GM12878 (cell line): ENCODE results near the gene COPZ1. TPM values are rescaled to one million over a fixed set of nuclear protein-coding genes. Genes with fewer than 3 reads are reported as not detected.

Experiments used
- ATAC-seq: fragments of 200-7000 bp; cut with Tn5 transposase; 3 replicates; pipeline ENCODE4 v1.9.1; 2020; ENCODE audit warnings: mild to moderate bottlenecking, moderate library complexity
- BruUV-seq: library from RNA; stranded (reverse); fragments of 400-500 nt; replicated peaks from 2 replicates; lab custom pipeline; 2021; lab: Mats Ljungman, UMichigan
- CTCF ChIA-PET: fragments of 300-600 bp; sonication (Branson Sonifier 250); formaldehyde crosslinking; extraction: SDS; loops from one replicate; lab custom pipeline; 2021; ENCODE audit warnings: inconsistent platforms; lab: Yijun Ruan, JAX
- POLR2A ChIA-PET: fragments of 350-600 bp; formaldehyde crosslinking; extraction: SDS; loops from one replicate; lab custom pipeline; 2021; ENCODE audit warnings: inconsistent platforms; lab: Charles Lee
- RAD21 ChIA-PET: fragments of 300-600 bp; sonication (Branson Sonifier 250); formaldehyde crosslinking; loops from one replicate; lab custom pipeline; 2023; ENCODE audit warnings: antibody characterized with exemption; ENCODE audit not compliant: unreplicated experiment; lab: Charles Lee
- SMC1A ChIA-PET: fragments of 300-600 bp; sonication (Branson Sonifier 250); formaldehyde crosslinking; loops from one replicate; lab custom pipeline; 2023; ENCODE audit not compliant: unreplicated experiment, uncharacterized antibody; lab: Charles Lee
- DNase-seq: peaks from one replicate; pipeline ENCODE4 v3.0.0-alpha.2; 2011; ENCODE audit warnings: low read depth, low spot score
- FAIRE-seq: peaks from 3 replicates; lab custom pipeline; 2011; peaks lifted over from hg19 to GRCh38; lab: Jason Lieb, UNC
- H2AFZ ChIP-seq: 2 replicates; pipeline ENCODE4 v1.6.0; 2011; ENCODE audit warnings: low read depth, low read length, control low read depth; ENCODE audit not compliant: control insufficient read depth
- H3K27ac ChIP-seq: 2 replicates; pipeline ENCODE4 v1.5.1; 2011; ENCODE audit warnings: control low read depth; ENCODE audit not compliant: control insufficient read depth, insufficient read depth
- H3K27me3 ChIP-seq, 2 experiments: replicated peaks in 1 of 2; 2 replicates each; pipeline versions ENCODE4 v1.6.0 to v1.6.1; 2011; ENCODE audit warnings: low read length in 1 of 2; ENCODE audit not compliant: control insufficient read depth in 2 of 2, insufficient read depth in 2 of 2
- H3K36me3 ChIP-seq, 2 experiments: 2 replicates each; pipeline ENCODE4 v1.5.1; 2011; ENCODE audit warnings: low read length in 1 of 2; ENCODE audit not compliant: control insufficient read depth in 2 of 2, insufficient read depth in 2 of 2
- H3K4me1 ChIP-seq: 2 replicates; pipeline ENCODE4 v1.6.1; 2011; ENCODE audit warnings: mild to moderate bottlenecking, low read length, moderate library complexity, mixed read lengths; ENCODE audit not compliant: control insufficient read depth, insufficient read depth
- H3K4me2 ChIP-seq: 2 replicates; pipeline ENCODE4 v1.6.0; 2011; ENCODE audit warnings: control low read depth; ENCODE audit not compliant: control insufficient read depth, insufficient read depth
- H3K4me3 ChIP-seq: fragments of 200-600 bp; sonication (generic); 2 replicates; pipeline ENCODE4 v1.5.1; 2016
- H3K79me2 ChIP-seq: 2 replicates; pipeline ENCODE4 v1.6.0; 2011; ENCODE audit warnings: low read length; ENCODE audit not compliant: control insufficient read depth, insufficient read depth
- H3K9ac ChIP-seq: 2 replicates; pipeline ENCODE4 v1.8.0; 2011; ENCODE audit warnings: low read length, control low read depth, mixed read lengths; ENCODE audit not compliant: control insufficient read depth, insufficient read depth
- H3K9me3 ChIP-seq: replicated peaks from 3 replicates; pipeline ENCODE4 v1.5.1; 2011; ENCODE audit warnings: mild to moderate bottlenecking, low read length; ENCODE audit not compliant: control insufficient read depth, insufficient read depth
- H4K20me1 ChIP-seq: 2 replicates; pipeline ENCODE4 v1.6.0; 2011; ENCODE audit not compliant: control insufficient read depth, insufficient read depth
- CHD4 ChIP-seq: fragments of 200-600 bp; sonication (generic); IDR thresholded peaks from 2 replicates; pipeline ENCODE4 v1.6.1; 2016; ENCODE audit warnings: mild to moderate bottlenecking
- E4F1 ChIP-seq: fragments of 450-650 bp; IDR thresholded peaks from 2 replicates; pipeline ENCODE4 v1.6.1; 2018; ENCODE audit warnings: borderline replicate concordance, mild to moderate bottlenecking; ENCODE audit not compliant: partially characterized antibody
- ESRRA ChIP-seq: IDR thresholded peaks from 2 replicates; pipeline ENCODE4 v1.6.1; 2012; ENCODE audit warnings: mild to moderate bottlenecking, low read length, improper control_type of control experiment
- FOXM1 ChIP-seq: IDR thresholded peaks from 2 replicates; pipeline ENCODE4 v1.6.1; 2012; ENCODE audit warnings: low read depth, mild to moderate bottlenecking, inconsistent platforms, low read length, moderate library complexity
- KDM1A ChIP-seq: fragments of 200-600 bp; sonication (generic); IDR thresholded peaks from 2 replicates; pipeline ENCODE4 v1.6.1; 2016; ENCODE audit warnings: borderline replicate concordance
- NR2C1 ChIP-seq: fragments of 450-650 bp; IDR thresholded peaks from 2 replicates; pipeline ENCODE4 v1.6.1; 2017; ENCODE audit warnings: antibody characterized with exemption, mild to moderate bottlenecking, moderate library complexity
- SIN3A ChIP-seq: IDR thresholded peaks from 2 replicates; pipeline ENCODE4 v1.6.1; 2012; ENCODE audit warnings: low read depth, low read length, improper control_type of control experiment
- SP1 ChIP-seq: IDR thresholded peaks from one replicate; pipeline ENCODE4 v1.6.1; 2011; ENCODE audit warnings: low read depth, low read length
- SUPT20H ChIP-seq: IDR thresholded peaks from 2 replicates; pipeline ENCODE4 v1.6.1; 2011; ENCODE audit warnings: low read depth, mild to moderate bottlenecking, low read length, moderate library complexity, borderline replicate concordance; ENCODE audit not compliant: control insufficient read depth
- WGBS: methylation state at CpG from one replicate; pipeline ENCODE4 v1.1.6; 2016; ENCODE audit warnings: low lambda C conversion rate; ENCODE audit not compliant: insufficient replicate concordance, insufficient coverage; ENCODE audit errors: missing lambda C conversion rate; 5-methylcytosine and 5-hydroxymethylcytosine counted together
- in situ Hi-C: fragments of 300-500 bp; cut with MboI; formaldehyde crosslinking; loops from 9 replicates; pipeline ENCODE4 v1.14.3; 2018; ENCODE audit warnings: mixed read lengths
- intact Hi-C: fragments of 100-400 bp; cut with micrococcal nuclease; formaldehyde crosslinking; loops from one replicate; pipeline ENCODE4 v1.14.2; 2022; ENCODE audit not compliant: unreplicated experiment
- polyA plus RNA-seq, 11 experiments: library from polyadenylated mRNA; depleted of rRNA in 4 of 11; unstranded in 6 of 11; stranded (reverse) in 5 of 11; fragments of >200 nt; fragmentation: Nextera tagmentation in 4 of 11; fragmentation: Illumina TruSeq in 1 of 11; extraction: Ambion mirVana in 4 of 11; extraction: Trizol in 1 of 11; gene quantifications; 1 replicate in 1 of 11; 2 replicates in 10 of 11; pipeline versions ENCODE4 v1.2.1 to v1.2.3, GENCODE V29; 2011 to 2016; ENCODE audit warnings: inconsistent platforms in 2 of 11, missing spikeins in 2 of 11, low read depth in 1 of 11
- total RNA-seq, 4 experiments: library from RNA; depleted of rRNA in 3 of 4; stranded (reverse); fragments of >200 nt in 3 of 4; fragmentation: Illumina TruSeq in 1 of 4; extraction: Trizol in 1 of 4; gene quantifications; 2 replicates each; pipeline versions ENCODE4 v1.2.1 to v1.2.3, GENCODE V29; 2013 to 2021

Gene COPZ1
- total and polyA plus RNA-seq, 10 of the 15 experiments (the other 5 are each of a cell fraction or from before 2014, with no cell fraction given) = 112 to 378 (median 184) TPM

GRCh38 chr12:54304187-54304810 is 20.6 kb upstream of the COPZ1 start (continued):
- TF ChIP-seq E4F1 (no peak), KDM1A (no peak), FOXM1 (no peak)

- DNase-seq (no peak), FAIRE-seq (no peak), ATAC-seq (no peak)
- SMC1A ChIA-PET = interaction anchor here (1.0 to 1.3 kb wide), 4 partner anchors 11 to 274 kb away, joined by 3 to 5 read pairs (median 4); partner anchors contain the start of gene HOXC5
- Histone ChIP-seq H2AFZ (no peak overlapping the region), H3K79me2 (no peaks in the 10 kb centered on the region), H3K9me3 (no peaks in the 10 kb centered on the region), H3K4me1 (no peaks in the 10 kb centered on the region)
- RAD21 ChIA-PET = interaction anchor here (0.5 to 1.2 kb wide), 3 partner anchors 55 to 108 kb away, joined by 3 read pairs; no protein-coding TSS in a partner anchor
- in situ Hi-C loops = no loop called here
- POLR2A ChIA-PET = interaction anchor here (0.7 to 1.2 kb wide), 2 partner anchors 11 to 22 kb away, joined by 3 to 6 read pairs; no protein-coding TSS in a partner anchor
- no peak for TF ChIP-seq SUPT20H
- no peak for TF ChIP-seq NR2C1
- no peak for TF ChIP-seq CHD4
- TF ChIP-seq SIN3A = no peak
- no peak for TF ChIP-seq ESRRA
- no peak for TF ChIP-seq SP1
- TF ChIP-seq, all 136 proteins: peak for 0
- intact Hi-C loops = no loop called here
- Histone ChIP-seq H4K20me1 (no peaks in the 10 kb centered on the region), H3K27ac (no peak overlapping the region), H3K36me3 (no peaks in the 10 kb centered on the region), H3K4me3 (no peak overlapping the region), H3K4me2 (no peak overlapping the region), H3K27me3 (peaks cover 2 to 11% of the 10 kb centered on the region in 2 experiments; a peak in 3 of 4 replicates), H3K9ac (no peak overlapping the region)
- CTCF ChIA-PET = interaction anchor here (0.7 to 2.7 kb wide), 8 partner anchors 13 to 92 kb away, joined by 3 to 11 read pairs (median 4); partner anchors contain the start of gene COPZ1
- WGBS = 30% methylated on average over 8 of the region's 8 CpGs
- no TSS peak for BruUV-seq
These were observed 17.8 kb upstream of the COPZ1 start for GRCh38 chr12:54306925-54307741.
